Measurements from ENCODE around the gene JUN. TPM values are rescaled to one million over a fixed set of nuclear protein-coding genes. Genes with fewer than 3 reads are reported as not detected.
A peak's percentile ranks its signal among the peaks of the same experiment; 100 is the strongest.

JUN gene
- total RNA-seq (94.4 and 95.3 TPM in 2 replicates), polyA plus RNA-seq (4,074 and 4,088 TPM in 2 replicates), polyA minus RNA-seq (2,551 and 3,745 TPM in 2 replicates)
- 322 TPM for total RNA-seq (2013)

DNA sequence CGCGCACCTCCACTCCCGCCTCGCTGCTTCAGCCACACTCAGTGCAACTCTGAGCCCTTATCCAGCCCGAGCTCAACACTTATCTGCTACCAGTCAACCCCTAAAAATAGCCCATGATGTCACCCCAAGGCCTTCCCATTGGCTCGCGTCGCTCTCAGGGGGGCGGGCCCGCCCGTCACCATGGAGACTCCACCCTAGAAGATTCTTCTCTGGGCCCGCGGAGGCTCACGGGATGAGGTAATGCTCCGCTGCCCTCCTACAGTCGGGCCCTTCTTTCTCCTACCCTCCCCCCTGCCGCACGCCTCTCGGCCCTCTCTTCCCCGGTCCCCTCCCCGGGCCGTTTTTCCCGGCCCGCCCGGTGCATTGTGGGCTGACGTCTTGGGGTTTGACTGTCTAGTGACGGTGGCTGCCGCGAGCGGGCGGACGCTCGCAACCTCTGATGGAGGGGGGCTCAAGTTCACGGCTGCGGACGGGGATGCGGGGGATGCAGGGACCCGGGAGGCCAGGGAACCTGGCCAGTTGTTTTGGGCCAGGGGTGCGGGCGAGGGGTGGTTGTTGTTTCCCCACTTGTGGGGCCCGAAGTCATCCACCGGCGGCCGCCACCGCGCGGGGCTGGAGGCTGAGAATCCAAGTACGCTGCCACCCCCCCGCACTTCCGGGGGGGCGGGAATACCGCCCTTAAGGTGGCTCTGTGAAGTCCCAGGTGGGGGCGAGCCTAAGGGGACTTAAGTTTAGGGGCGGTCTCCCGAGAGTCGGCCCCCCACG, at the start of gene JUN:
TSS of gene JUN (minus strand) at position 55 of the 765 bp plus-strand sequence. CDS start 977 bp downstream, outside the sequence.
- peak within 1 kb of the TSS; percentile 100 for H3K27ac ChIP-seq (ENCODE audit: low read length in 2 of 2)
- peaks cover 0 to 7% (median 0%) of the 10 kb centered on the region in 3 donors for H3K9me3 ChIP-seq (ENCODE audit: control extremely low read depth in 1 of 3, control insufficient read depth in 2 of 3, insufficient read depth in 1 of 3, low read length in 2 of 3)
- peak within 1 kb of the TSS; percentile 27 for H2AFZ ChIP-seq (ENCODE audit: insufficient read depth, low read depth, low read length, poor library complexity, severe bottlenecking)
- Mint-ChIP-seq H3K4me3 (peak within 1 kb of the TSS; percentile 90), H3K27ac (peak within 1 kb of the TSS; percentile 97), H3K27me3 (no peaks in the 10 kb centered on the region), H3K9me3 (ENCODE audit: insufficient read depth) (peaks cover 4% of the 10 kb centered on the region), H3K4me1 (peaks cover 39% of the 10 kb centered on the region)
- TF ChIP-seq, protein P1, sequence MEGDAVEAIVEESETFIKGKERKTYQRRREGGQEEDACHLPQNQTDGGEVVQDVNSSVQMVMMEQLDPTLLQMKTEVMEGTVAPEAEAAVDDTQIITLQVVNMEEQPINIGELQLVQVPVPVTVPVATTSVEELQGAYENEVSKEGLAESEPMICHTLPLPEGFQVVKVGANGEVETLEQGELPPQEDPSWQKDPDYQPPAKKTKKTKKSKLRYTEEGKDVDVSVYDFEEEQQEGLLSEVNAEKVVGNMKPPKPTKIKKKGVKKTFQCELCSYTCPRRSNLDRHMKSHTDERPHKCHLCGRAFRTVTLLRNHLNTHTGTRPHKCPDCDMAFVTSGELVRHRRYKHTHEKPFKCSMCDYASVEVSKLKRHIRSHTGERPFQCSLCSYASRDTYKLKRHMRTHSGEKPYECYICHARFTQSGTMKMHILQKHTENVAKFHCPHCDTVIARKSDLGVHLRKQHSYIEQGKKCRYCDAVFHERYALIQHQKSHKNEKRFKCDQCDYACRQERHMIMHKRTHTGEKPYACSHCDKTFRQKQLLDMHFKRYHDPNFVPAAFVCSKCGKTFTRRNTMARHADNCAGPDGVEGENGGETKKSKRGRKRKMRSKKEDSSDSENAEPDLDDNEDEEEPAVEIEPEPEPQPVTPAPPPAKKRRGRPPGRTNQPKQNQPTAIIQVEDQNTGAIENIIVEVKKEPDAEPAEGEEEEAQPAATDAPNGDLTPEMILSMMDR (IDR thresholded peaks at IDR 0.05): no peak
- no peak for TF ChIP-seq EZH2 (IDR thresholded peaks at IDR 0.05; ENCODE audit: borderline replicate concordance, insufficient read depth, low read depth, low read length, poor library complexity, severe bottlenecking)
- peak within 1 kb of the TSS; percentile 95 for H3K4me2 ChIP-seq (replicated peaks; ENCODE audit: low read depth, low read length, poor library complexity, severe bottlenecking)
- CTCF ChIA-PET: interaction anchor here (1.0 to 7.0 kb wide), 18 partner anchors 11 to 919 kb away, joined by 3 to 69 read pairs (median 5); partner anchors contain the start of gene FGGY
- DNase-seq (peak; percentile 100), ATAC-seq (ENCODE audit: low read depth) (peak; percentile 71)
- H3K27me3 ChIP-seq (replicated peaks in 1 of 4; ENCODE audit: control extremely low read depth in 1 of 4, control insufficient read depth in 3 of 4, insufficient read depth in 4 of 4, low read length in 3 of 4): no peaks in the 10 kb centered on the region
- peak within 1 kb of the TSS; percentile 65 to 99 (median 98) for H3K4me3 ChIP-seq (ENCODE audit: control extremely low read depth in 1 of 5, extremely low read depth in 1 of 5, insufficient read depth in 1 of 5, low read depth in 2 of 5, low read length in 4 of 5)
- H4K20me1 ChIP-seq (ENCODE audit: control insufficient read depth, insufficient read depth, low read length, poor library complexity, severe bottlenecking): peaks cover 26% of the 10 kb centered on the region
- peaks cover 10% of the 10 kb centered on the region for H3K79me2 ChIP-seq (ENCODE audit: control insufficient read depth, insufficient read depth, low read length)
- peaks cover 0 to 4% of the 10 kb centered on the region in 2 experiments for H3K36me3 ChIP-seq (replicated peaks in 1 of 2; ENCODE audit: control extremely low read depth in 1 of 2, control insufficient read depth in 1 of 2, extremely low read depth in 1 of 2, insufficient read depth in 2 of 2, low read length in 1 of 2)
- intact Hi-C loops (cut with micrococcal nuclease): loop anchor here (1.0 to 5.0 kb wide), 7 partner anchors 43 to 512 kb away; partner anchors contain the start of gene MYSM1
- POLR2A ChIA-PET: interaction anchor here (1.0 to 4.1 kb wide), 19 partner anchors 11 to 914 kb away, joined by 3 to 36 read pairs (median 7); partner anchors contain the start of gene FGGY
- H3K9ac ChIP-seq (ENCODE audit: low read length): peak within 1 kb of the TSS; percentile 100
- whole genome bisulfite sequencing (ENCODE audit: insufficient coverage): under 1% methylated on average over 43 of the region's 57 CpGs
- H3K4me1 ChIP-seq (ENCODE audit: control insufficient read depth in 2 of 2, insufficient read depth in 2 of 2, low read length in 2 of 2): peaks cover 16 to 27% of the 10 kb centered on the region in 2 donors

DNA sequence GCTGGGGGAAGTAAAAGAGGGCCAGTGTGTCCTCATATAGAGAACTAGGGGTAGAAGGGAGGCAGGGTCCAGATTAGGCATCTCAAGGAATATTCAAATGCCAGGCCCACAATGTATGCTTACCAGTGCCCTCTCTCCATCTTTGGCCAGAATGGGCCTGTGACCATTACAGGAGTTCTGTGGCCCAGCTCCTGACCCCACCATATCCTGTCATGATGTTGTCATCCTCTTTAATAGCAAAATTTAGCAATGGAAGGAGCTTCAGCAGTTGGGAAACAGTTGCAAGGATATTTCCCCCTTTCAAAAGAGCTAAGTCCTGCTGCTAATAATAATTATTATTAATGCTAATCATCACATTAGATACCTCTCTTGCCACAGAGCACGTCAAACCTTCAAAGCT, 49.3 kb upstream of the JUN start:
- Histone ChIP-seq H3K4me3 (ENCODE audit: control extremely low read depth in 1 of 5, extremely low read depth in 1 of 5, insufficient read depth in 1 of 5, low read depth in 2 of 5, low read length in 4 of 5) (no peak overlapping the region), H3K36me3 (replicated peaks in 1 of 2; ENCODE audit: control extremely low read depth in 1 of 2, control insufficient read depth in 1 of 2, extremely low read depth in 1 of 2, insufficient read depth in 2 of 2, low read length in 1 of 2) (no peaks in the 10 kb centered on the region), H3K79me2 (ENCODE audit: control insufficient read depth, insufficient read depth, low read length) (no peaks in the 10 kb centered on the region), H3K27me3 (replicated peaks in 1 of 4; ENCODE audit: control extremely low read depth in 1 of 4, control insufficient read depth in 3 of 4, insufficient read depth in 4 of 4, low read length in 3 of 4) (no peaks in the 10 kb centered on the region), H2AFZ (ENCODE audit: insufficient read depth, low read depth, low read length, poor library complexity, severe bottlenecking) (no peak overlapping the region), H3K27ac (ENCODE audit: low read length in 2 of 2) (no peak overlapping the region), H3K4me2 (replicated peaks; ENCODE audit: low read depth, low read length, poor library complexity, severe bottlenecking) (no peak overlapping the region), H3K9ac (ENCODE audit: low read length) (no peak overlapping the region), H4K20me1 (ENCODE audit: control insufficient read depth, insufficient read depth, low read length, poor library complexity, severe bottlenecking) (no peaks in the 10 kb centered on the region), H3K4me1 (ENCODE audit: control insufficient read depth in 2 of 2, insufficient read depth in 2 of 2, low read length in 2 of 2) (no peaks in the 10 kb centered on the region), H3K9me3 (ENCODE audit: control extremely low read depth in 1 of 3, control insufficient read depth in 2 of 3, insufficient read depth in 1 of 3, low read length in 2 of 3) (peaks cover 2 to 3% (median 2%) of the 10 kb centered on the region in 3 donors)
- ChIA-PET CTCF (no interaction called here), POLR2A (no interaction called here)
- H3K4me3 Mint-ChIP-seq: no peak overlapping the region
- intact Hi-C loops (cut with micrococcal nuclease): no loop called here
- DNase-seq (no peak), ATAC-seq (ENCODE audit: low read depth) (no peak)
- no peaks in the 10 kb centered on the region for H3K4me1 Mint-ChIP-seq
- peaks cover 3% of the 10 kb centered on the region for H3K9me3 Mint-ChIP-seq (ENCODE audit: insufficient read depth)
- no peak overlapping the region for H3K27ac Mint-ChIP-seq
- no peak for TF ChIP-seq EZH2 (IDR thresholded peaks at IDR 0.05; ENCODE audit: borderline replicate concordance, insufficient read depth, low read depth, low read length, poor library complexity, severe bottlenecking)
- TF ChIP-seq, protein P1 (IDR thresholded peaks at IDR 0.05): no peak
- WGBS (ENCODE audit: insufficient coverage): no CpG with 5 or more reads among the region's 1 CpG
- H3K27me3 Mint-ChIP-seq: no peaks in the 10 kb centered on the region
